NCI-H774 (cell line): Measurements from ENCODE around the gene MED23.

Experiments
- DNase-seq: peaks from one replicate; lab custom pipeline; 2025; lab: John Stamatoyannopoulos, UW

The MED23 gene

DNA sequence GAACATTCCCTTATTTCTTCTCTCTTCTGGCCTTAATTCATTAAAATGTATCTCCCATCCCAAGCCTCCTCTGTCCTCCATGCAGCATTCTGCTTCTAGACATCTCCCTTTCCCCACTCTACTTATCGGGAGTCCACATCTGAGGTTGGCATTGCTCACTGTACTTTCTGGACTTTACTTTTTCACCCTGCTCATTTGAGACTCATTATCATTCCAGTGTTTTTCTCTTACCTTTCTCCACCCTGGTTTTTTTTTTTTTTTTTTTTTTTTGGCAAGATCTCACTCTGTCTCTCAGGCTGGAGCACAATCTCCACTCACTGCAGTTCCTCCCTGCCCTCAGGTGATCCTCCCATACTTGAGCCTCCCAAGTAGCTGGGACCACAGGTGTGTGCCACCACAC, 13.5 kb upstream of the MED23 start:
- no peak for DNase-seq

- DNase-seq, result no peak
Measured at GRCh38 chr6:131640576-131640975, 12.5 kb upstream of the MED23 start.

DNA sequence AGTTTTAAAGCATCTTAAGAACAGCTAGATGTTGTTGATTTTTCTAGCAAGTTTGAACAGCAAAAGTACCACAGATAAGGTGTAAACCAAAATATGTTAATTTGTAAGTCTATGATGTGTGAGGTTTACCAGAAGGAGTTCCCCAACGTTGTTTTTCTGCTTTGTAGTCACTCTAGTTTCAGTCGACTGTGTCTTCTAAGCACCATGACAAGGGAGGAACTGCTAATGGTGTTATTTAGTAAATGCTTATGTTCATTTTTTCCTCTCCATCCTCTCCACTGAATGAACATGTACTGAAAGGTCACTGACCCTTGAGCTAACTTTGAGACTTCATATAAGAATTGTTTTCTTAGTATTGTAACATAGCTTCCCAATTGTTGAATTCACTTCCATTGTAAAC, 12.1 kb upstream of the MED23 start:
- no peak for DNase-seq

- DNase-seq, result no peak
Measured at GRCh38 chr6:131638013-131638412, 10.0 kb upstream of the MED23 start.

GRCh38 chr6:131636880-131637792, 9.1 kb upstream of the MED23 start, which contains the start of gene ENPP3:
Gene ENPP3 (plus strand): TSS chr6:131637302. CDS start chr6:131637385, 83 bp downstream.
- no peak for DNase-seq

DNA sequence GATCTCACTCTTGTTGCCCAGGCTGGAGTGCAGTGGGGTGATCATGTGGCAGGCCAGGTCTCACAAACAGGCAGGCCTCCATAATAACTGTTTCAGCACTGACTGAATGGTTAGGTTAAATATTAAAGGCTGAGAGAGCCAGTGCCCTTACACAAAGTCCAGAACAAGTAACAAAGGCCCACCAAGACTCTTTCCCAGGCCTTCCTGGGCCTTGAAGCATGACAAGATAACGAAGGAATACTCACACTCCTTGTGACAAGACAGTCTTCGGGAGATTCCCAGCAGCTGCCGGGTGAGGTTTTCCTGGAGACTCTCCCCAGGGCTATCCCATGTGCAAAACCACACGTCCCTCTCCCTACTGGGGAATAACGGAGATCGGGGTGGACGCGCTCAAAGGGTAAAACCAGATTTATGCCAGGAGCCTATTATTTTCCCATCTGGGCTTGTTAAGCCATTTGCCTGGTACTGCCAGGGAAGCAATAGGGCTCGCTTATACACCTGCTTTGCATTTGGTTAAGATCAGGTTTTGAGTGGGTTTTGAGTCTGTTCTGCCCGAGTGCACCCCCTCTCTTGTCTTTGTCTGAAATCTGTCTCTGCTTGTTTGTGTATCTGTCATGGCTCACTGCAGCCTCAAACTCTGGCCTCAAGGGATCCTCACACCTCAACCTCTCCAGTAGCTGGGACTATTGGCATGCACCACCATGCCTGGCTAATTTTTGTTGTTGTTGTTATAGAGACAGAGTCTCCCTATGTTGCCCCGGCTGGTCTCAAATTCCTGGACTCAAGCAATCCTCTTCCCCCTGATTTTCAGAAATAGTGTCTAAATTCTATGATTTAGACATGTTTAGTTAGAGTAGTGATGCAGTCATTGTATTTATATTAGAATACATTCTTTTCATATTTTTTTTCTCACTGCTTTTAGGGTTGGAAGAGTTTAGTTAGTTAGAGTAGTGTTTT, 7.6 kb upstream of the MED23 start:
- no peak for DNase-seq

- no peak for DNase-seq
Measured at GRCh38 chr6:131631625-131632289, 3.7 kb upstream of the MED23 start.

DNA sequence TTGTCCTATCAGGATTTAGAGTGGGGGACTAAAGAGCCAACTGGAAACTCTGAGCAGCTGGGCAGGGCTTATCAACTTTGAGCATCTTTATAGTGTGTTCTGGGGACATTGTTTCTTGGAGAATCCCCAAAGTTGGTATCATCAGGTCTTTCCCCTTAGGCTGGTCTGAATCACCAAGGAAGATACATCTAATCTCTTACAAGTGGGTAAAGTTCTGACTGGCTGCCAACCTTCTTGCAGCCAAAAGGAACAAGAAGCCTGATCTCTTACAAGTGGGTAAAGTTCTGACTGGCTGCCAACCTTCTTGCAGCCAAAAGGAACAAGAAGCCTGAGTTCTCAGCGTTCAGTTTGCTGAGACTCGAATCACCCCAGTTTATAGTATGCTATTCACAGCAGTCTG, 1.6 kb upstream of the MED23 start:
- no peak for DNase-seq

DNA sequence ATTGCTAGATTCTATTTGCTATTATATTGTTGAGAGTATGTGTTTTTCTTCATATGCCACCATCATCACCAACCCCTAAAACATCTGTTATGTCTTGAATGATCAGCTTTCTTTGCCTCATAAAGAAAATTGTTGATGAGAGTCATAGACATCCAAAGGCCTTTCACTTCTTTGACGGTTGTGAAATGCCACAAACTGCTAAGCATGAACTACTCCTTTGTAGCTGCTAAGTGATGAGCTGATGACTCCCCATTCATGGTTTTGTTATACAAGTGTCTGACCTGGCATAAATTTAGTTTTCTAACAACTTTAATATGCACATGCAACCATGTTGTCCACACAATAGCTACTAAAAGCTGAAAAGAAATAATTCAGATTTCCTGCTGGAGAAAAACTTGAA, 684 bp upstream of the MED23 start:
- DNase-seq, result no peak

DNA sequence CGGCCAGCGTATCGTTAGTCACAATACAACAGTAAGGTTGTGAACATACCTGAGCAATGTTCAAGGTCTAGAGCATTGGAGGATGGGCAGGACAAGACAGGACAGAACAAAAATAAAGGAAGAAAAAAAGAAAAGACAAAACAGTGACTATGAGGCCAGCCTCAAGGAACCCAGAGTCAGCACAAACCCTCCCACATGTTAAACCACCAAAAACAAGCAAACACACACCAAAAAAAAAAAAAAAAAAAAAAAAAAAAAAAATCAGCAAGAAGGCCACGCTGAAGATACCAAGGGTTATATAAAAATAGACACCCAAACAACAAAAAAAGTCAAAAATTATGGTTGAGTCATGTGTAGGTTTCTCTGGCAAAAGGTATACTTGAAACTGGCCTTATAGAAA, 12.8 kb downstream of the MED23 start:
- DNase-seq, result no peak

GRCh38 chr6:131613296-131613925, 14.6 kb downstream of the MED23 start:
- no peak for DNase-seq

- no peak for DNase-seq
Measured at GRCh38 chr6:131602781-131603312, 25.2 kb downstream of the MED23 start.

DNA sequence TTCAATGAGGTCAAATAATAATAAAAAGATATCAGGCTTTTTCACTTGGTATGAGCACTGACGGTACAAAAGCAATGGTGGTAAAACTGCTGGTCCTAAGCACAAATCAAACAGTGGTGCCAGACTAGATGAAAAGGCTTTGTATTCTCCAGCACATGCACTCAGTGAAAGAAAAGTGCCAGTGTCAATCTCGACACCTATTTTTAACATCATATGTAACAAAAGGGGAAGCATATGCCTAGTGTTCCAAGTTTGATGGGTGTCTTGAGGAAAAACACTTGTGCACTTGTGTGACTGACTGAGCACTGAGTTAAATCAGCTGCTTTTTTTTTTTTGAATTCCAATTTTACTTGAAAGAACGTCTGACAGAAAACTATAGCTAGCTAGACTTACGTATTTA, 27.3 kb downstream of the MED23 start:
- no peak for DNase-seq

DNA sequence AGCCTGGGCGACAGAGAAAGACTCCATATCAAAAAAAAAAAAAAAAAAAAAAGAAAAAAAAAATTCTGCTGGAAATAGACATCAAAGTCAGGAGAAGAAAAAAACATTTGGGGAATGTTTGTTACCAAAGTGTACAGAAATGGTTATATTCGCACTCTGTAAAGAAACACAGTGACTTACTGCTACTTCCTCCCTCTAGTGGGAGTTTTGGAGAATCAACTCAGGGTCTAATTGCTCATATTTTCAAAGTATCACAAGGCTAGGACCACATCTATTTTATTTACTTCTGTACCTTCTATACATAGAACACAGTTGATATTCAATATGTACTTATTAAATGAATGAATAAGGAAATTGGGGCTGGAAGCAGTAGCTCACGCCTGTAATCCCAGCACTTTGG, 30.6 kb downstream of the MED23 start:
- no peak for DNase-seq

DNA sequence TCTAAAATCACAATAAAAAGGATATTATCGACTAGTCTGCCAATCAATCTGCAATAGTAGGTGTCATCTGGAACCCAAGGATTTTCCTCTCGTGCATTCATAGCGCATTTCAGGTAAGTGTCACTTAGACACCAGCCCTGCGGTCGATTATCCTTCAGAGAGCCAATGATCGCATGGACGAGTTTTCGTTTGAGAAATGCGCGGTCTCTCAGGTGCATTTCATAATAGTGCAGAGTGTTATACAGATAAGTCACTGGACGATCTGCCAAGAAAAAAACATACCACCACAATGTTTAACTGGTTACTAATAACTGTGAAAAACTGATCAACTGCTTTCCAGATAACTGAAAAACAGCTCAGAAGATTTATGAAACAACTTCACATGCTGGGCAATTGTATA, 34.0 kb downstream of the MED23 start:
- no peak for DNase-seq

- DNase-seq, result no peak
Measured at GRCh38 chr6:131592935-131593334, 35.1 kb downstream of the MED23 start.

DNA sequence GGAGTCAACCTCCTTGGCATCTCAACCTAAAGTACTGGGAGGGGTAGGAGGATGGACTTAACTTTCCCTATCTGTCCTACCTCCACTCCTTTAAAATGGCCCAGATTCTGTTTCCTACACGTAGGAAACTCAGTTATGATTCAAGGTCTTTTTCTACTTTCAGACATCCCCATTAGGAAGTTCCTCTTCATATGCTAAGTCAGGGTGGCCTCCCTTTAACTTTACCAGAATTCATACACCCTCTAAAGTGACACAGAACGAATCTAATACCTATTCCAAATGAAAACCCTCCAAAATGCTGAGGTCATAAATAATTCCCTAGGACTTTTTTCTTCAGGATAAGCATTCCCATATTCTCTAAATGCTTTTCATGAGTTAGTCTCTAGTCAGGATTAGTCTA, 39.4 kb downstream of the MED23 start:
- no peak for DNase-seq

DNA sequence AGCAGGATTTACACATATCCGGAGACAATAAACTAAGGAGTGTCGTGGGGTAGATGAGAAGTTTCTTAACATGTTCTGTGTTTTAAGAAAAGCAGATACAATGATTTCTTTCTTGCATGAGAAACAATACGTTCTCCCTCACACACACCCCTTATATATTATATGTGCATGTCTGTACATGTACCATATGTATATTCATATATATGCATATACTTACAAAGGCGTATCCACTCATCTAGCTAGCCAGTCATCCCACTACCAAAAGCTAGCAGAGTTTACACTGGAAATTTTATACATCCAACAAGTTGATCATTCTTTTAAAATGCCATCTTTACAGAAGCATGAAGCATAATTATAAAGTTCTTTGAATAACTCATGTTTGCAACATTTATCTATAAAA, 40.1 kb downstream of the MED23 start:
- no peak for DNase-seq

DNA sequence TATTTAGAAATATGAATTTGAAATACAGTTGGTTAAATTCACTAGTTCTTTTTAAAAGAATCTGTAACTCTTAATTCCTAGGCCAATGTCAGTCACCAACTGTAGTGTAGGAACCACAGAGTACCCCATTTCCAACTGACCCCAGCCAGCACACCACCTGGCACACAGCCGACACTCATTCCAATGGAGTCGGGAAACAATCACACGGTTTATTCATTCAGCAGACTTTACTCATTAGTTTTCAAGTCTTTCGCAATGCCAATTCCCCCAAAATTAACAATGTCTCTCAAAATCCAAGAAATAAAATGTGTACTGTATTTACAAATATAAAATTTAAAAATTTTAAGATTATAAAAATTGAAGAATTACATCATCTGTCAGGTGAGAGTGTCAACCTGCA, 41.5 kb downstream of the MED23 start:
- no peak for DNase-seq

DNA sequence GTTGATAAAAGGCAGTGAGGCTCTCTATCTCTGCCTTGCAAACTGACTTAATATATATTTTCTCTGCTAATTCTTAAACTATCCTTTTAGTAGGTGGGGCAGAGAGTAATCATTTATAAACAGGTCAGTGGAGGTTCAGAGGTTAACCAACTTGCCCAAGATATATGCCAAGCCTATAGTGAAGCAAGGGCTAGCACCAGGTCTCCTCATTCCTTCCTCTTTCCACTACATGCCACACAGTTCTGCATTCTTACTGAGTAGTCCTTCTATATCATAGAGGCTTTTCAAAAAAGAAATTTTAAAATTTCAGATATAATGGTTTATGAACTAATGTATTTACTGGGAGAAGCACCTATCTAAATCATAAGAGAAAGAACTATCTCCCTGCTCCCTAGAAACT, 46.5 kb downstream of the MED23 start:
- DNase-seq, result no peak

DNA sequence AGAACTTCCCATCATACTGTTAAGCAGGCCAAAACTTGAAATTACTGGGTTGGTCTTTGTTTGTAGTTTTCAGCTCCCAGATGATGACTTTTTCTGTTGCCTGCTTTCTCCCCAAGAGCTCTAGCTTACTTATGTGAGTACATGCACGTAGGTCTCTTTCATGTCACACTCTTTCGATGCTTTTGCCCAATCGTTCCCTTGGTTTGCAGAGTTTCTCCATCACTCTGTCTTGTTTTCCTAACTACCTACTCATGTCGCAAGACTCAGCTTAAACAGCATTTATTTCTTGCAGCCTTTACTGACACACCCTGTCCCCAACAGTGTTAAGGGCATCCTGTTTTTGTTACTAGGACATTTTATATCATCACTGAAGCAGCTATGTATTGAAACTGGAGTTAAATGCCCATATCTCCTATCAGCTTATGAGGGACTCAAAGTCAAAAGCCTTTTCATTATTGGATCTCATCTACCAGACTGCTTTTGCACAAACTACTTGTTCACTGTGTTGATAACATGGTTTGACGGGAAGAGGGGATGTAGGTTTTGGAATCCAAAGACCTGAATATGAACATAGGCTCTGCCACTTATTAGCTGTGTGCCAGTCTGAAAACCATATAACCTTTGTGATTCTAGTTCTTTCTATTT, 52.1 kb downstream of the MED23 start:
- no peak for DNase-seq
